Stimulated activated CD4-positive, alpha-beta T cell treated with anti-CD3 and anti-CD28 coated beads, Interleukin-1b, Interleukin-23, amount 100 ng/mL, for 4 hours (primary cell): ENCODE results near the gene PSMD8.
"Not testable (repeated sequence)": the region's sequence is repeated elsewhere in the genome, so short reads cannot be mapped to it uniquely, and the experiment has no call there.

Source experiments
- DNase-seq, 2 donors: peaks; one replicate each; pipeline ENCODE4 v3.0.0-alpha.2; 2020; ENCODE audit warnings: low read depth in 2 of 2

The PSMD8 gene

DNA sequence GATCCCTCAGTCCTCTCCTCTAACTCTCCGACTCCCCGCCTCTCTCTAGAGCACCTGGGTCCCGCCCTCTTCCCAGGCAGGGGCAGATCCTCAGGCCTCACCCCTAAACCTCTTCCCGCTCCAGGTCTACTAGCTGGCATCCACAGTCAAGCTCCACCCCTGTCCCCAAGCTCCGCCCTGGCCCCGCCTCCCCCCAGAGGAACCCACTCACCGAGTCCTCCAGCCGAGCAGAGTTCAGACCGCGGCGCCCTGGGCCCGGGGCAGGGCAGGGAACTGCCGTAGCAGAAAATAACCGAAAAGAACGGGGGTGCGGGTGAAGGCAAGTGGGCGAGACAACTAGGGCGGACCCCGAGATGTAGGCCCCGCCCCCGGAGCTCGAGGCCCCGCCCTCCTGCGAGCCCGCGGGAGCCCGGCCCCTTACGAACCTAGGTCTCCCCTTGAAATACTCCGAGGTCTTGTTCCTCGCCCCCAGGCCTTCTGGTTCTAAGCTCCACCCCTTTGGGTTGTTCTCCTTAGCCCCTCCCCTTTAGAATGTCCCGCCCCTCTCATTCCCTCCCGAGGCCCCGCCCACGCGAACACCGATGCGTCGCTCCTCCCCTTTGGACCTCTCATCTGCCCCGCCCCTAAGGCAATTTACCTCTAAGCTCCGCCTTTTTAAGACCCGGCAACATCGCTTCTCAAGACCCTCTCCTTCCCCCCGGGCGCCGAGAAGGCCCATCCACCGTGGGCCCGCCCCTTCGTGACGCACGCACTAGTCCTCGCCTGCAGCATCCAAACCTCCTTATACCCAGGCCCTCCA lies 13.4 kb downstream of the PSMD8 start, which contains the start of gene GGN:
Gene GGN, minus strand, starts transcription at position 485 of the 799 bp plus-strand sequence. CDS start 773 bp downstream, outside the sequence.
- peak; percentile 71 to 73 for DNase-seq

DNA sequence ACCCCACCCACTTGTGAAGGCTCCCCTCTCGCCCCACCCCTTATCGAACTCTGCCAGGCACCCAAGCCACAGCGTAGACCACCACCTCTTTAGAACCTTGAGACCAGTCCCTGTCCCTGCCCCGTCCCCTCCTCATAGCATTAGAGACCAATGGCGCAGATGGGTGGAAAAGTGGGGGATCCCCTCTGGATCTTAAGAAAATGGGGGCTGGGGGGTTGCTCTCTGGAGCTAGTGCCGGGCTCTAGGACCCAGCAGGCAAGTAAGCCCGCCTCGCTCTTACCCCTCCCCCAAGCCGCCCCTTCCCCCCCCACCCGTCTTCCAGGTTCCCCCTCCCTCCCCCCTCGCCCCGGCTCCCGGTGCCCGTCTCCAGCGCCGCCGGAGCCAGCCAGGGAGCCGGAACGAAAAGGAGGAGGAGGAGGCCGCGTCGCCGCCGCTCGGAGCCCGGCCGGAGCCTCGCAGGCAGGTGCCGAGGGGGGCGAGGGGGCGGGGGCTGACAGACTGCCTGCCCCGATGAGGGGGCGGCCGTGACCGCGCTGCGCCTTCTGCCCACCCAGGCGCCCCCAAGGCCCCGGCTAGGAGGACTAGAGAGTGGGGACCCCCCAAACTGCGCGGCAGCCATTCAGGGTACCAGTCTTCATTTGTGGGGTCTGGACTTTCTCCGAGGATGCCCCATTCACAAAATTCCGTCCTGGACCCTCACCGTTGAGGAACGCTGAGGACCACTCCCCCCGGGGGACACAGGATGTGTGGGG lies 14.2 kb downstream of the PSMD8 start, which contains the start of gene SPRED3:
Gene SPRED3, plus strand, starts transcription at position 349 of the 752 bp plus-strand sequence. CDS start 1,606 bp downstream, outside the sequence.
- DNase-seq: no peak

DNA sequence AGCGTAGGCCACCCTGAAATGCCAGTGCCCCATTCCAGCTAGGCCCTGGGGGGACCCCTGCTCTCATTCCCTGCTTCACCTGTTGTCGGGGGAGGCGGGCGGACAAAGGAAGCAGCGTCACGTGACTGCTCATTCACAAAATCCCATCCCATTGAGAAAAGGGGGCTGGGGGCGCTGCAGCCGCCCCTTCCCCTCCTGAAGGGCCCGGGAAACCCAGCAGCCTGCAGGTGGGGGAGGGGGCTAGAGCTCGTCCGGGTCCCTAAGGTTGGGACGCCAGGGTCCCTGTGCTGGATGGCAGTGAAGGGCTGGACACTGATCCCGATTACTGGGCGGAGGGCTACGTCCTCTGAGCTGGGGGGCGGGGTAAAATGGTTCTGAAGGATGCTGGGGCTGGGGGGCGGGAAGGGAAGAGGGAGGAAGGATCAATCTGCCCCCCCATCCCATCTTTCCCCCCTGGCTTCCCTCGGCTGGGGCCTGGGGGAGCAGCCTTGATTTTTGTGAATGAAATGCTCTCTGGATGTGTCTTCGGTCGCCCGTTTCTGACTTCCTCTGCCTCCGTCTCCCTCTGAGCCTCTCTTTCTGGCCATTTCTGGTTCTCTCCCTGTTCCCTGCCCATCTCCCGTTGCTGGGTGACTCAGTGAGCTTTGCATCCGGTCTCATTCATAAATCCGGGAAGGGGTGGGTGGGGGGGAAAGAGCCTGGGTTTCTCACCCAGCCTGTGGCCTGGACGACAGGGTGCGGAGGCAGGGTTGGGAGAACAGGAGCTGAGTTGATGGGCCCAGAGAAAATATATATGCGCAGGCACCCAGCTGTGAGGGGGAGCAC lies 14.9 kb downstream of the PSMD8 start:
- DNase-seq: no peak

- DNase-seq: no peak
Measured at GRCh38 chr19:38389957-38390924, 15.9 kb downstream of the PSMD8 start.

GRCh38 chr19:38391911-38392464 lies 17.6 kb downstream of the PSMD8 start:
- DNase-seq: no peak

DNA sequence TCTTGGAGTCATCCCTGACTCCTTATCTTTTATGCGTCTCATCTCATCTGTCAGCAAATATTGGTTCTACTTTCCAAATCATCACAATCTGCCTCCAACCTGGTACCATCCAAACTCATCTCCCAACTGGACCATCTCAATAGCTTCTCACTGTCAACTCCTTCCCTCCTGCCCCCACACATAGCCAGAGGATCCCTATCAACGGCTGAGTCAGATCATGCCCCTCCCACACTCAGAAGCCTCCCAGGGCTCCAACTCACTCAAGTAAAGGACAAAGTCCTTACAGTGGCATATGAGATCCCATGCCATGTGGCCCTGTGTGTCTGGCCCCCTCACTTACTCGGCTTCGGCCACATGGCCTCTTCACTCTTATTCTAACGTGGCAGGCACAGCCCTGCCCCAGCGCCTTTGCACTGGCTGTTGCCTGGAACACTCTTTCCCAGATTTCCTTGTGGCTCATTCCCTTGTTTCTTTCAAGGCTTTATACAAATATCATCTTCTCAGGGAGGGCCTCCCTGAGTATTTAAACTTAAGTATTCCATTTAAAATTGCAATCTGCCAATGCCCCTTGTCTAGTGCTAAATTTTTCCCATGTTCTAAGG lies 18.4 kb downstream of the PSMD8 start:
- no peak for DNase-seq

GRCh38 chr19:38394488-38394887 lies 20.1 kb downstream of the PSMD8 start:
- peak; percentile 51 to 66 for DNase-seq

DNA sequence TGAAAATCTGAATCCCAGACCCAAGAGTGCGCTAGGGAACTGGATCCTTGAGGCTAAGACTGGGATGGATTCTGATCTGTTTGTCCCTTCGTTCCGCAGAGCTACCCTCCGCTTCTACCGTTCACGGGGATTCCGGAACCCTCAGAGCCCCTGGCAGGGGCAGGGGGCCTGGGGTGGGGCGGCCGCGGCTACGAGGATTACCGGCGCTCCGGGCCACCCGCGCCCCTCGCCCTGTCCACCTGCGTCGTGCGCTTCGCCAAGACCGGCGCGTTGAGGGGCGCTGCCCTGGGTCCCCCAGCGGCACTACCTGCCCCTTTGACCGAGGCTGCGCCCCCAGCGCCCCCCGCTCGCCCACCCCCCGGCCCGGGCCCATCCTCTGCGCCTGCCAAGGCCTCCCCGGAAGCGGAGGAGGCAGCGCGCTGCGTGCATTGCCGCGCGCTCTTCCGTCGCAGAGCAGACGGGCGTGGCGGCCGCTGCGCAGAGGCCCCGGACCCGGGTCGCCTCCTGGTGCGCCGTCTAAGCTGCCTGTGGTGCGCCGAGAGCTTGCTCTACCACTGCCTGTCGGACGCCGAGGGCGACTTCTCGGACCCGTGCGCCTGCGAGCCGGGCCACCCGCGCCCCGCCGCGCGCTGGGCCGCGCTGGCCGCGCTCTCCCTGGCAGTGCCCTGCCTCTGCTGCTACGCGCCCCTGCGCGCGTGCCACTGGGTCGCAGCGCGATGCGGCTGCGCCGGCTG lies 21.2 kb downstream of the PSMD8 start:
- peak; percentile 27 to 46 for DNase-seq

- no peak for DNase-seq
Measured at GRCh38 chr19:38399081-38399480, 24.7 kb downstream of the PSMD8 start.

- DNase-seq: no peak
Measured at GRCh38 chr19:38399537-38399936, 25.2 kb downstream of the PSMD8 start.

- no peak for DNase-seq
Measured at GRCh38 chr19:38400361-38400760, 26.0 kb downstream of the PSMD8 start.

DNA sequence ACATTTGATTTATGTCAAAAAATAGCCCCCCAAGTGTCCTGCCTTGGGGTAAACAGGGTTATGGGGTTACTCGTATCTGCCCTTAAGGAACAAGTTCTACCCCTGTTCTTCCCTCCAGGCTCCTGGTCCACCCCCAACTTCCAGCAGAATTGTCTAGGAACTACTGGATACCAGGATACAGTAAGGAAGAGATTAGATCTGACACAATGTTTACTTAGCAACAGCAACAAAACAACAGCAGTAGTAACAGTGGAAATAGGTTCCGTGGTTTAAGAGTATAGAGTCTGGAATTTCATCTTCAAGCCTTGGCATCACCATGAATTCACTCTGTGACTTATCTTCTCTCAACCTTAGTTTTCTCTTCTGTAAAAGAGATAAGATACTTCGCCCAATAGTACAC lies 26.8 kb downstream of the PSMD8 start:
- DNase-seq: no peak

- DNase-seq: no peak
Measured at GRCh38 chr19:38402623-38402966, 28.2 kb downstream of the PSMD8 start.

DNA sequence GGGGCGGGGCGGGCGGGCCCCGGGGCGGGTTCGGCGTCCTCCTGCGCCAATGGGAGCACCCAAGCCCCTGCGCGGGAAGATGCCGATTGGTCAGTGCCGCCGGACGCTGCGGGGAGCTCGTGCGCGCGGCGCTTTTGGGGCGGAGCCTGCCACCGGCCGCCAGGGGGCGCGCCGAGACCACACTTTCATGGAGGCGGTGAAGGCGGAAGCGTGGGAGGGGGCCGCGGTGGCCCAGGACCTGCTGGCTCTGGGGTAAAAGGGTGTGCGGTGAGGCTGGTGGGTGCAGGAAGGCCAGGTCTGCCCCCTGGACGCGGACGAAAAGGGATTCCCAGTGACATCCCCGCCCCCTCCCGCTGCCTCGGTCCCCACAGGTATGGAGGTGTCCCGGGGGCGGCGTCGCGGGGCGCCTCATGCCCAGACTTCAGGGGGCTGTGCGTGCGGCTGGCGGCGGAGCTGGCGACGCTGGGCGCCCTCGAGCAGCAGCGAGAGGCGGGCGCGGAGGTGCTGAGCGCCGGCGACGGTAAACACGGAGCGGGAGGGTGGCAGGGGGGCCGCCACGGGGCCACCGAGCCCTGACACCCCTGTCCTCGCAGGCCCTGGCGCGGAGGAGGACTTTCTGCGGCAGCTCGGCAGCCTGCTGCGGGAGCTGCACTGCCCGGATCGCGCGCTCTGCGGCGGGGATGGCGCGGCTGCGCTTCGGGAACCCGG lies 28.8 kb downstream of the PSMD8 start, which contains the start of gene FAM98C:
Gene FAM98C, plus strand, starts transcription at position 127 of the 708 bp plus-strand sequence. Its CDS starts 61 bp downstream, at position 188.
- peak; percentile 97 for DNase-seq

DNA sequence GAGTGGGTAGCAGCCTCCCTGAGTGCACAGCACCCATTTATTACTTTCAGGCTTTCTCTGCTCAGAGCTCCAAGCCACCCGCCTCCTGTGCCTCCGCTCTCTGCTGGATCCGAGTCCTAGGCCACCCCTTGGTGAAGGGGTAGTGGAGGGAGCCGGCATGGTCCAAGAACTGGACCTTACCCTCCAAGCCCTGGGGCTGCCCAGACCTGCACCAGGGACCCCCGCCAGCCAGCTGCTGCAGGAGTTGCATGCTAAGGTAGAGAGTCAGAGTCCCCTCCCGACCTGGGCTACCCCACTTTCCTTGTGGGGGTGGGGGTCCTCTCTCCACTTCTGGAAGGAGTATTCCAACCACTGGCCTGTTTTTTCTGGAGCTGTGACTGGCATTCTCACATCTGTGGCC lies 30.5 kb downstream of the PSMD8 start:
- no peak for DNase-seq

DNA sequence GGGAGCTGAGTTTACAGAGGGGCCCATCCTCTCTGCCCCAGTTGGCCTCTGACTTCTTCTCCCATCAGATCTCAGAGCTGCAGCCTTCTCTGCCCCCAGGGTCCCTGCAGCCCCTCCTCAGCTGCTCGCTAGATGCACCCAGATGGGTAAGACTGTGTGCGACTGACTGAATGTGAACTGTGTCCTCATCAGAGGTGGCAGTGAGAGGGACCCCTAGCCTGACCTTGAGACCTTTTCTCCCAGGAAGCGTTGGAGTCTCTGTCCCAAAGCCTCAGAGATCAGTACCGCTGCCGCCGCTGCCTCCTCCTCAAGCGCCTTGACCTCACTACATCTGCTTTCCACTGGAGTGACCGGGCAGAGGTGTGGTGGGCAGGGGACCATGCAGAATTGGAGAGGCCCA lies 30.9 kb downstream of the PSMD8 start:
- no peak for DNase-seq

GRCh38 chr19:38409631-38410133 lies 35.3 kb downstream of the PSMD8 start:
- no peak for DNase-seq

DNA sequence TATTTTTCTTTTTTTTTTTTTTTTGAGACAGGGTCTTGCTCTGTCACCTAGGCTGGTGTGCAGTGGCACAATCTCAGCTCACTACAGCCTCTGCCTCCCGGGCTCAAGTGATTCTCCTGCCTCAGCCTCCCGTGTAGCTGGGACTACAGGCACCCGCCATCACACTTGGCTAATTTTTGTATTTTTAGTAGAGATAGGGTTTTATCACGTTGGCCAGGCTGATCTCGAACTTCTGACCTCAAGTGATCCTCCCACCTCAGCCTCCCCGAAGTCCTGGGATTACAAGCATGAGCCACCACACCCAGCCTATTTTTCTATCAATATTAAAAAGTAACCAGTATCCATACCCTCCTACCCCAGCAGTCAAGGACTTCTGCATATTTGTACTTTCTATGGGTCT lies 36.0 kb downstream of the PSMD8 start:
- DNase-seq: not testable (repeated sequence)
